ENCODE results near the gene CCL16.

CCL16 gene

GRCh38 chr17:35931794-35932425, 49.4 kb downstream of the CCL16 start:
- TF ChIP-seq SUZ12 (IDR thresholded peaks at IDR 0.05) (no peak), CTBP1 (IDR thresholded peaks at IDR 0.05; ENCODE audit: borderline replicate concordance) (no peak)
- POLR2A ChIA-PET: interaction anchor here (0.5 to 2.0 kb wide), 15 partner anchors 11 to 1565 kb away, joined by 3 to 22 read pairs (median 4); partner anchors contain the start of genes LYZL6 and TAF15
- CTCF ChIA-PET: interaction anchor here (0.7 to 1.1 kb wide), 2 partner anchors 16 to 168 kb away, joined by 3 to 4 read pairs; no protein-coding TSS in a partner anchor
- no peak for DNase-seq (ENCODE audit: extremely low spot score)

- TF ChIP-seq PKNOX1 (IDR thresholded peaks at IDR 0.05) (no peak), L3MBTL2 (conservative IDR thresholded peaks at IDR 0.05) (peak; percentile 96)
- ChIA-PET POLR2A (interaction anchor here (0.5 to 2.0 kb wide), 25 partner anchors 9 to 1179 kb away, joined by 3 to 22 read pairs (median 3); partner anchors contain the start of genes LYZL6 and TAF15), CTCF (interaction anchor here (0.5 to 1.3 kb wide), 4 partner anchors 17 to 218 kb away, joined by 3 to 6 read pairs (median 4); no protein-coding TSS in a partner anchor)
- peak; percentile 86 for DNase-seq (ENCODE audit: extremely low spot score)
Observed at GRCh38 chr17:35930211-35931065, 50.9 kb downstream of the CCL16 start, which contains the start of gene RDM1. RDM1 (minus strand) TSS chr17:35930773; CDS start chr17:35930727, 46 bp downstream.

GRCh38 chr17:35927714-35928113, 53.6 kb downstream of the CCL16 start:
- TF ChIP-seq NFRKB (IDR thresholded peaks at IDR 0.05): no peak
- no peak for TF ChIP-seq SUZ12 (IDR thresholded peaks at IDR 0.05)
- no peak for TF ChIP-seq ARNT (IDR thresholded peaks at IDR 0.05)
- no peak for TF ChIP-seq BHLHE40 (IDR thresholded peaks at IDR 0.05; ENCODE audit: borderline replicate concordance)
- no peak for TF ChIP-seq CTBP1 (IDR thresholded peaks at IDR 0.05; ENCODE audit: borderline replicate concordance)
- TF ChIP-seq ELF4 (IDR thresholded peaks at IDR 0.05): no peak
- TF ChIP-seq ZNF384 (IDR thresholded peaks at IDR 0.05): no peak
- no peak for TF ChIP-seq FOXM1 (IDR thresholded peaks at IDR 0.05; ENCODE audit: borderline replicate concordance)
- TF ChIP-seq L3MBTL2 (conservative IDR thresholded peaks at IDR 0.05): no peak
- TF ChIP-seq HDGF (IDR thresholded peaks at IDR 0.05; ENCODE audit: borderline replicate concordance): no peak
- no peak for TF ChIP-seq LEF1 (IDR thresholded peaks at IDR 0.05; ENCODE audit: borderline replicate concordance)
- no peak for TF ChIP-seq SP1 (IDR thresholded peaks at IDR 0.05)
- TF ChIP-seq FOXA1 (IDR thresholded peaks at IDR 0.05): no peak
- no peak for TF ChIP-seq TARDBP (IDR thresholded peaks at IDR 0.05)
- no peak for TF ChIP-seq PKNOX1 (IDR thresholded peaks at IDR 0.05)
- no peak for TF ChIP-seq FOXK2 (IDR thresholded peaks at IDR 0.05)
- ChIA-PET CTCF (no interaction called here), POLR2A (no interaction called here)
- DNase-seq (ENCODE audit: extremely low spot score): no peak

Measured in HEK293T (cell line).